GM21381 (cell line): ENCODE data around the gene GRM3.
"Not testable (repeated sequence)": the region's sequence is repeated elsewhere in the genome, so short reads cannot be mapped to it uniquely, and the experiment has no call there.

Experiments
- ATAC-seq: cut with Tn5 transposase; IDR thresholded peaks from one replicate; pipeline ENCODE4 v1.9.1; 2021; ENCODE audit warnings: mild to moderate bottlenecking, moderate library complexity; ENCODE audit not compliant: unreplicated experiment

Gene GRM3

GRCh38 chr7:86643561-86644281 lies at the start of gene GRM3:
Gene GRM3, plus strand, starts transcription at chr7:86643909. Its CDS starts 121,237 bp downstream, at chr7:86765146.
- no peak for ATAC-seq

- no peak for ATAC-seq
Measured at GRCh38 chr7:86598311-86598710, 45.4 kb upstream of the GRM3 start.

- no peak for ATAC-seq
Measured at GRCh38 chr7:86598721-86599120, 45.0 kb upstream of the GRM3 start.

GRCh38 chr7:86600506-86601290 lies 43.0 kb upstream of the GRM3 start:
- ATAC-seq = no peak

GRCh38 chr7:86615711-86616110 lies 28.0 kb upstream of the GRM3 start:
- ATAC-seq = not testable (repeated sequence)

GRCh38 chr7:86644282-86645224 lies 844 bp downstream of the GRM3 start:
- ATAC-seq = no peak

GRCh38 chr7:86645225-86645608 lies 1.5 kb downstream of the GRM3 start:
- ATAC-seq = no peak

GRCh38 chr7:86645676-86646276 lies 2.1 kb downstream of the GRM3 start:
- ATAC-seq = no peak

DNA sequence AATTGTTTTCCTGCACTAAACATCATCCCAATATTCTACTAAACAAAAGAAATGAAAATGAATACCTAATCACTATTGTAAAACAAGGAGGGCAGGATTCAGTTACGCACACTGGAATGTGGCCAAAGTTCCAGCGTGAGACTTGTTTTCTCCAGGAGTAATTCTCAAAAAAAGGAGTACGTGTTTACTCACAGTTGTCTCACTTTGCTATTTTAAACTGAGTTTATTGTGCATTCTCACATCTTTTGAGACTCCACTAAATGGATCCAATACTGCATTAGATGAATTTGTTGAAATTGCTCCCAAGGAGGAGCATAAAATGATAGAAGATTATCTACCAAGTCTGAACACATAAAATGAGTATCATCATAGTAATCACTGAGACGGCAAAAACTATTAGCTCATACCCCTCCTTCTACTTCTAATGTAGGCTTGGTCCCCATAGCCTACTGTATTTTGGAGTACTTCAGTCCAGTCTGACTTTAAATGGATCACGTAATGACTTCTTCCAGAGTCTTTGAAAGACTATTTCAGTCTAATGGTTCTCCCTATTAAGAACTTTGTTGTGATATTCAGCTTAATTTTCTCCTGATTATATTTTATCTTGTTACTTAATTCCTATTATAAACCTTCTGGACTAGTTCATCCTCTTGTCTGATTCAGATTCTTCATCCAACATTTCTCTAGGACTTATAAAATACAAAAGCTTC lies 3.8 kb downstream of the GRM3 start:
- ATAC-seq = no peak

GRCh38 chr7:86648169-86648568 lies 4.5 kb downstream of the GRM3 start:
- ATAC-seq = no peak

DNA sequence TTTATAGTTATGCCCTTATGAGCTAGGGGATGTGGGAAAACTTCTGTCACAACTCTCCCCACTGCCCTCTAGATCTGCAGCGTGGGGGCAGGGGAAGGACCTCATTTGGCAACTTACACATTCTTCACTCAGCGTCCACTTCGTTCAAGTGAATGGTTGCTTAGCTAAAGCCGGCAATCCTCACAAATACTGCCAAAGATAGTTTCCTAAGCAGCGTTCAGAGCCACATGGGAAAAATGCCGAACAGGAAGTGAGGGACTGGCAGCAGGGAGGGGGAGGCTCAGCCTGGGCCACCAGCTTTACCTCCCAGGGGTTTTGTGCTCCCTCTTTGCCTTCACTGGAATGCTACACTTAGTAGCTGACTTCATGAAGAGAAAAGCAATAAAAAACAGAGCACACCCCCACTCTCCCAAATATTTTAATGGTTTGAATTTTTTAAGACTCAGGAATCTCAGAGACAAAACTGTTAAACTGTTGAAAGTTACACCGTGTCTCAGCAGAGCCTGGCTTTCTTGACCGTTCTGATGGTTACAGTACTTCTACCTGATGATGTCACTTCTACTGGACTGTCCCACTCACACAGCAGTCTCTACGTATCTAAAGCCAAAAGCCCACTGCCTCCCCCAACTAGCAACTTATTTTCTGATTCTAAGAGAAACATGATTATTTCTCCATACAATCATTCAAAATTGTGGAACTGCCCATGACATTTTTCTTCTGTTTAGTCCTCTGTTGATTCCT lies 10.4 kb downstream of the GRM3 start:
- ATAC-seq = no peak

DNA sequence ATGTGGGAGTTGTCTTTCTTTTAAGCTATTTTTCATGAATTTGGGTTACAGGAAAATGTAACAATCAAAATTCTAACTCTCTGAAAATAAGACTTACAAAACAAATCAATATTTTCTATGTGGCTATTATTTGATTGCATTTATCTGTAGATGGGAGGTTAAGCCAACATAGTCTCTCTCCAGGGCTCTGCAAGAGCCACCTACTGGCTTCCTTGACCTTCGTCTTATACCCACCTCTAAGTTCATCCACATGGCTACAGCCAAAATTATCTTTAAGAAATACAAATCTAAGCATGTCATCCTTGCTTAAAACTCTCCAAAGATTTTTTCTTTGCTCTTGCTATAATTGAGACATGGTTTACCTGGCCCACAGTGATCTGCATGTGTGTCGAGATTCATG lies 14.2 kb downstream of the GRM3 start:
- ATAC-seq = no peak

GRCh38 chr7:86660950-86661462 lies 17.3 kb downstream of the GRM3 start:
- no peak for ATAC-seq

DNA sequence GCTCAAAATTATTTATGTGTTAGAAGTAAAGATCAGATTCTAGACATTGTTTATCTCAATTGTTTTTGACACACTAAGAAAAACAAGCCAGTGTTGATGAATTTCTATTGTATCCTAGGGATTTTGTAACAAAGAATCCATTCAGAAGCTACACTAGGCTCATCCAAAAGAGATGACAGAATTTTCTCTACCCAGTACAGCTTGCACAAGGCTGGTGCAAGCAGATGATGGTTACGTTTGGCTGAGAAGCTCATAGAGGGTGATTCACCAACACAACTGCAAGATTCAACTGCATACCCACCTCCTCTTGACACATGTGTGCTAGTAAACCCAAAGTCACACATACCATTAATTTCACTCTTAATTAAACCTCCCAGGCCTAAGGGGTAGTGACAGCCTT lies 20.8 kb downstream of the GRM3 start:
- no peak for ATAC-seq

GRCh38 chr7:86664991-86665390 lies 21.3 kb downstream of the GRM3 start:
- no peak for ATAC-seq

DNA sequence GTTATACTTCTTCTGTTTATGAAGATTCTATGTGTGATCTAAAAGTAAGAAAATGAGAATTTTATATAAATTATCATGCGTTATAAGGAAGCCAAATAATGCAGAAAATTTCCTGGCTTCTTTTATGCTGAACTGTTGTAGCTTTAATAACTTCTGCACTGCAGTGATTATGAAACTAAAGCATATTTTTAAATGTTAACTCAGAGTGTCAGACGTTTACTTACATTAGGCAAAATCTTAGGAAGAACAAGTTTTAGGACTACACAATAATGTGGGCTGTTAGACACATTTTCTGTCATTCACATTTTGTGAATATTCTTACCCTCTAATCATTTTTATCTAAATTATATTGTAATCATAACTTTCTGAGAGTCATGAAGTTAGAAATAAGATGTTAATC lies 22.0 kb downstream of the GRM3 start:
- ATAC-seq = no peak

- ATAC-seq = no peak
Measured at GRCh38 chr7:86667732-86668131, 24.0 kb downstream of the GRM3 start.

- ATAC-seq = no peak
Measured at GRCh38 chr7:86668315-86668714, 24.6 kb downstream of the GRM3 start.

DNA sequence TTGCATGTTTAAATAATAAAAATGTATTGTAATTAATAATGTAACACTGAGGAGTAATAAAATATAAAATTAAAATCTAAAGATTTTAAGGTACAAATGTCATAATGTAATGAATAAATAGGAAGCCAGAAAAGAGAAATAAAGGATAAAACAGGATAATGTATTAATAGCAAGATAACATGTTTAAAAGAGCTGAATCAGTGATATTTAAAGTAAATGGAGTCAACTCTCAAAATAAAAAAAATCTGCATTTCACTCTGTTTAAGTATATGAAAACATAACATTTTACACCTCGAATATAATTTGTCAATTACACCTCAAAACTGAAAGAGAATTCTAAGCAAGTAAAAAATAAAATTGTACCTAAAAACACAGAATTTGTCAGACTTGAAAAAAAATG lies 44.1 kb downstream of the GRM3 start:
- ATAC-seq = no peak
